Large intestine (tissue), 3 donors: Measurements from ENCODE around the gene CHD3. TPM values are rescaled to one million over a fixed set of nuclear protein-coding genes. Genes with fewer than 3 reads are reported as not detected.
A peak's percentile ranks its signal among the peaks of the same experiment; 100 is the strongest.

Experiments used
- DNase-seq, 2 donors: peaks; one replicate each; pipeline versions ENCODE4 v3.0.0 to v3.0.0-alpha.2; 2013
- H3K27ac ChIP-seq: one replicate; pipeline ENCODE4 v1.5.1; 2013; ENCODE audit warnings: low read length
- H3K27me3 ChIP-seq: 2 replicates; pipeline ENCODE4 v1.6.1; 2013; ENCODE audit warnings: low read length; ENCODE audit not compliant: control insufficient read depth, insufficient read depth
- H3K36me3 ChIP-seq: 2 replicates; pipeline ENCODE4 v1.6.1; 2013; ENCODE audit warnings: low read length; ENCODE audit not compliant: control insufficient read depth, insufficient read depth
- H3K4me1 ChIP-seq: one replicate; pipeline ENCODE4 v1.6.1; 2013; ENCODE audit warnings: low read length; ENCODE audit not compliant: control insufficient read depth, insufficient read depth
- H3K4me3 ChIP-seq: one replicate; pipeline ENCODE4 v1.5.1; 2013; ENCODE audit warnings: low read length
- H3K9me3 ChIP-seq: one replicate; pipeline ENCODE4 v1.6.1; 2013; ENCODE audit warnings: mild to moderate bottlenecking, low read depth, low read length, moderate library complexity; ENCODE audit not compliant: control insufficient read depth
- WGBS: methylation state at CpG from one replicate; pipeline ENCODE4 v1.1.5; 2013; ENCODE audit warnings: low lambda C conversion rate; ENCODE audit not compliant: insufficient coverage; 5-methylcytosine and 5-hydroxymethylcytosine counted together
- polyA plus RNA-seq: library from polyadenylated mRNA; unstranded; fragments of 120-200 nt; gene quantifications from one replicate; pipeline ENCODE4 v1.2.1, GENCODE V29; 2013

The CHD3 gene
- polyA plus RNA-seq, 1 donor: 73.8 TPM

- Histone ChIP-seq H3K27ac (no peak overlapping the region), H3K36me3 (peaks cover 82% of the 10 kb centered on the region), H3K4me3 (no peak overlapping the region), H3K27me3 (no peaks in the 10 kb centered on the region), H3K4me1 (peaks cover 17% of the 10 kb centered on the region), H3K9me3 (peaks cover 4% of the 10 kb centered on the region)
- DNase-seq: no peak
- no CpG with 5 or more reads among the region's 12 CpGs for WGBS
Measured at GRCh38 chr17:7849751-7850504, 38.7 kb upstream of the CHD3 start.

GRCh38 chr17:7850701-7851437 is 37.7 kb upstream of the CHD3 start:
- peaks cover 76% of the 10 kb centered on the region for H3K36me3 ChIP-seq
- DNase-seq: no peak
- H3K4me1 ChIP-seq: peaks cover 15% of the 10 kb centered on the region
- H3K4me3 ChIP-seq: no peak overlapping the region
- WGBS: no CpG with 5 or more reads among the region's 17 CpGs
- no peak overlapping the region for H3K27ac ChIP-seq
- no peaks in the 10 kb centered on the region for H3K27me3 ChIP-seq
- peaks cover 6% of the 10 kb centered on the region for H3K9me3 ChIP-seq

GRCh38 chr17:7851438-7852261 is 36.9 kb upstream of the CHD3 start:
- Histone ChIP-seq H3K36me3 (peaks cover 69% of the 10 kb centered on the region), H3K4me3 (no peak overlapping the region), H3K27me3 (no peaks in the 10 kb centered on the region), H3K27ac (no peak overlapping the region), H3K9me3 (peaks cover 6% of the 10 kb centered on the region), H3K4me1 (peaks cover 23% of the 10 kb centered on the region)
- WGBS: 60% methylated on average over 1 of the region's 60 CpGs
- DNase-seq: peak; percentile 92 to 94

- Histone ChIP-seq H3K4me1 (peaks cover 26% of the 10 kb centered on the region), H3K9me3 (peaks cover 6% of the 10 kb centered on the region), H3K4me3 (no peak overlapping the region), H3K27ac (no peak overlapping the region), H3K36me3 (peaks cover 64% of the 10 kb centered on the region), H3K27me3 (no peaks in the 10 kb centered on the region)
- no CpG with 5 or more reads among the region's 20 CpGs for WGBS
- peak in 1 of 2 donors; percentile 14 for DNase-seq
Measured at GRCh38 chr17:7852262-7852670, 36.3 kb upstream of the CHD3 start.

GRCh38 chr17:7852919-7853690 is 35.5 kb upstream of the CHD3 start:
- DNase-seq: no peak
- WGBS: no CpG with 5 or more reads among the region's 51 CpGs
- Histone ChIP-seq H3K27ac (no peak overlapping the region), H3K27me3 (no peaks in the 10 kb centered on the region), H3K36me3 (peaks cover 57% of the 10 kb centered on the region), H3K4me3 (no peak overlapping the region), H3K9me3 (peaks cover 6% of the 10 kb centered on the region), H3K4me1 (peaks cover 26% of the 10 kb centered on the region)

- Histone ChIP-seq H3K36me3 (peaks cover 52% of the 10 kb centered on the region), H3K4me3 (no peak overlapping the region), H3K27me3 (no peaks in the 10 kb centered on the region), H3K4me1 (peaks cover 31% of the 10 kb centered on the region), H3K27ac (no peak overlapping the region), H3K9me3 (peaks cover 6% of the 10 kb centered on the region)
- no peak for DNase-seq
- 86% methylated on average over 1 of the region's 21 CpGs for WGBS
Measured at GRCh38 chr17:7853691-7854038, 34.9 kb upstream of the CHD3 start.

- no peak overlapping the region for H3K27ac ChIP-seq
- H3K4me3 ChIP-seq: no peak overlapping the region
- peaks cover 3% of the 10 kb centered on the region for H3K9me3 ChIP-seq
- peaks cover 46% of the 10 kb centered on the region for H3K36me3 ChIP-seq
- DNase-seq: no peak
- H3K4me1 ChIP-seq: peaks cover 37% of the 10 kb centered on the region
- 53% methylated on average over 4 of the region's 31 CpGs for WGBS
- no peaks in the 10 kb centered on the region for H3K27me3 ChIP-seq
Measured at GRCh38 chr17:7854078-7854777, 34.4 kb upstream of the CHD3 start.

GRCh38 chr17:7854851-7855659 is 33.5 kb upstream of the CHD3 start, which contains the start of gene TMEM88:
Gene TMEM88, plus strand, starts transcription at chr17:7855066. Its CDS starts 9 bp downstream, at chr17:7855075.
- Histone ChIP-seq H3K9me3 (peaks cover 3% of the 10 kb centered on the region), H3K4me1 (peaks cover 38% of the 10 kb centered on the region), H3K27ac (peak within 1 kb of the TSS; percentile 15), H3K27me3 (no peaks in the 10 kb centered on the region), H3K36me3 (peaks cover 42% of the 10 kb centered on the region), H3K4me3 (peak within 1 kb of the TSS; percentile 19)
- DNase-seq: no peak
- 65% methylated on average over 4 of the region's 57 CpGs for WGBS

GRCh38 chr17:7855660-7856010 is 33.0 kb upstream of the CHD3 start:
- Histone ChIP-seq H3K4me1 (peaks cover 38% of the 10 kb centered on the region), H3K36me3 (peaks cover 36% of the 10 kb centered on the region), H3K4me3 (peak overlapping the region; percentile 19), H3K27ac (peak overlapping the region; percentile 15), H3K27me3 (no peaks in the 10 kb centered on the region), H3K9me3 (peaks cover 3% of the 10 kb centered on the region)
- WGBS: no CpG with 5 or more reads among the region's 15 CpGs
- DNase-seq: no peak
